Suprapubic skin (tissue), 4 donors: ENCODE data around the gene PGAM4. TPM values are rescaled to one million over a fixed set of nuclear protein-coding genes. Genes with fewer than 3 reads are reported as not detected.
"Not testable (repeated sequence)": the region's sequence is repeated elsewhere in the genome, so short reads cannot be mapped to it uniquely, and the experiment has no call there.

ENCODE experiments used
- DNase-seq, 2 donors: peaks; one replicate each; pipeline ENCODE4 v3.0.0-alpha.2; 2019; ENCODE audit warnings: low spot score in 2 of 2
- H3K27ac ChIP-seq: fragments of 200-600 bp; sonication (generic); one replicate; pipeline ENCODE4 v1.5.1; 2019
- H3K27me3 ChIP-seq: fragments of 200-600 bp; sonication (generic); one replicate; pipeline ENCODE4 v1.5.1; 2019
- H3K36me3 ChIP-seq: fragments of 200-600 bp; sonication (generic); one replicate; pipeline ENCODE4 v1.5.1; 2019
- H3K4me1 ChIP-seq: fragments of 200-600 bp; sonication (generic); one replicate; pipeline ENCODE4 v1.5.1; 2019
- H3K4me3 ChIP-seq: fragments of 200-600 bp; sonication (generic); one replicate; pipeline ENCODE4 v1.5.1; 2019; ENCODE audit warnings: mild to moderate bottlenecking
- H3K9me3 ChIP-seq: fragments of 200-600 bp; sonication (generic); one replicate; pipeline ENCODE4 v1.5.1; 2019
- EP300 ChIP-seq: sonication (generic); formaldehyde crosslinking; IDR thresholded peaks from one replicate; pipeline ENCODE4 v1.6.1; 2017; ENCODE audit warnings: antibody characterized with exemption
- POLR2A ChIP-seq, 2 donors: fragments of 450-650 bp; IDR thresholded peaks; one replicate each; pipeline ENCODE4 v1.6.1; 2017; ENCODE audit warnings: antibody characterized with exemption in 2 of 2, mild to moderate bottlenecking in 2 of 2, moderate library complexity in 2 of 2
- POLR2AphosphoS5 ChIP-seq, 3 donors: sonication (generic); formaldehyde crosslinking; IDR thresholded peaks; one replicate each; pipeline ENCODE4 v1.6.1; 2017; ENCODE audit warnings: antibody characterized with exemption in 3 of 3
- WGBS: methylation state at CpG from one replicate; pipeline ENCODE4 v1.1.5; 2018; 5-methylcytosine and 5-hydroxymethylcytosine counted together
- total RNA-seq, 4 donors: library from RNA; depleted of rRNA; stranded (reverse); fragments of >200 nt; gene quantifications; one replicate each; pipeline ENCODE4 v1.1.0, GENCODE V29; 2016
- TF ChIP-seq, protein P1 (sequence below), 2 donors: fragments of 200-600 bp in 1 of 2; fragments of 450-650 bp in 1 of 2; sonication (generic) in 1 of 2; IDR thresholded peaks; one replicate each; pipeline ENCODE4 v1.5.1; 2016 to 2019; ENCODE audit warnings: antibody characterized with exemption in 2 of 2, mild to moderate bottlenecking in 1 of 2, moderate library complexity in 1 of 2

PGAM4 gene
- total RNA-seq, 4 donors from 2014 or later, result not detected

DNA sequence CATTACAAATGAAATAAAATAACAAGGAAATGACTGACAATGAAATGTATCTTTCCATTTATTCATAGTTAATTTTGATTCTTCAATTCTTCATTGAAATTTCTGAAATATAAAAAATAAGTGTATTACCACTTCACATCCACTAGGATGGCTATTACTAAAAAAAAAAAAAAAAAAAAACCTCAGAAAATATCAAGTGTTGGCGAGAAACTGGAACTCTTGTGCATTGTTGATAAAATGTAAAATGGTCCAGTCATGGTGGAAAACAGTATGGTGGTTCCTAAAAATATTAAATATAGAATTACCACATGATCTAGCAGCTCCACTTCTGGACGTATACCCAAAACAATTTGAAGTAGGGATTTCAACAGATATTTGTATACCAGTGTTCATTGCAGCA, 22.9 kb downstream of the PGAM4 start:
- WGBS, result 86% methylated on average over 2 of the region's 2 CpGs
- H3K4me3 ChIP-seq, result no peak overlapping the region
- no peaks in the 10 kb centered on the region for H3K9me3 ChIP-seq
- no peaks in the 10 kb centered on the region for H3K27me3 ChIP-seq
- H3K27ac ChIP-seq, result no peak overlapping the region
- H3K36me3 ChIP-seq, result no peaks in the 10 kb centered on the region
- DNase-seq, result no peak
- H3K4me1 ChIP-seq, result no peaks in the 10 kb centered on the region
- no peak for TF ChIP-seq EP300
- no peak for TF ChIP-seq POLR2AphosphoS5 (IDR thresholded peaks at IDR 0.05)
- TF ChIP-seq POLR2A (IDR thresholded peaks at IDR 0.05), result no peak

DNA sequence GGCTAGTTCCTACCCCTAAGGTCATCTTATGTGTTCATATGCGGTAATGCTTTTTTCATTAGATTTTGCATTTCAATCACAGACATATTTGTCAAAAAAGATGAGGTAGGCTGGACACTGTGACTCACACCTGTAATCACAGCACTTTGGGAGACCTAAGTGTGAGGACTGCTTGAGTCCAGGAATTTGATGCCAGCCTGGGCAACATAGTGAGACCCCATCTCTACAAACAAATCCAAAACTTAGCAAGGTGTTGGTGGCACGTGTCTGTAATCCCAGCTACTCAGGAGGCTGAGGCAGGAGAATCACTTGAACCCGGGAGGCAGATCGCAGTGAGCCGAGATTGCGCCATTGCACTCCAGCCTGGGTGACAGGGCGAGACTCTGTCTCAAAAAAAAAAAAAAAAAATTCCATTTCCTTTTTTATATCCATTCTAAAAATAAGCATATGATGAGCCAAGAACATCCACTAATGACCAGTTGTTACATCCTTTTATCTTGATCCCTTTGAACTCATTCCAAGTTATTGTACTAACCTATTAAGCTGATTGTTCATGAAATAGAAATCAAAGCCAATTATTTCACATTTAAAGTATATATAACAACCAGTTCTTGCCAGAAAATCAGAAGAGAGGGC, 23.4 kb downstream of the PGAM4 start:
- Histone ChIP-seq H3K4me1 (no peaks in the 10 kb centered on the region), H3K36me3 (no peaks in the 10 kb centered on the region), H3K4me3 (no peak overlapping the region), H3K27me3 (no peaks in the 10 kb centered on the region), H3K27ac (no peak overlapping the region), H3K9me3 (no peaks in the 10 kb centered on the region)
- TF ChIP-seq POLR2A (IDR thresholded peaks at IDR 0.05) (no peak), POLR2AphosphoS5 (IDR thresholded peaks at IDR 0.05) (no peak), EP300 (no peak)
- TF ChIP-seq, protein P1, sequence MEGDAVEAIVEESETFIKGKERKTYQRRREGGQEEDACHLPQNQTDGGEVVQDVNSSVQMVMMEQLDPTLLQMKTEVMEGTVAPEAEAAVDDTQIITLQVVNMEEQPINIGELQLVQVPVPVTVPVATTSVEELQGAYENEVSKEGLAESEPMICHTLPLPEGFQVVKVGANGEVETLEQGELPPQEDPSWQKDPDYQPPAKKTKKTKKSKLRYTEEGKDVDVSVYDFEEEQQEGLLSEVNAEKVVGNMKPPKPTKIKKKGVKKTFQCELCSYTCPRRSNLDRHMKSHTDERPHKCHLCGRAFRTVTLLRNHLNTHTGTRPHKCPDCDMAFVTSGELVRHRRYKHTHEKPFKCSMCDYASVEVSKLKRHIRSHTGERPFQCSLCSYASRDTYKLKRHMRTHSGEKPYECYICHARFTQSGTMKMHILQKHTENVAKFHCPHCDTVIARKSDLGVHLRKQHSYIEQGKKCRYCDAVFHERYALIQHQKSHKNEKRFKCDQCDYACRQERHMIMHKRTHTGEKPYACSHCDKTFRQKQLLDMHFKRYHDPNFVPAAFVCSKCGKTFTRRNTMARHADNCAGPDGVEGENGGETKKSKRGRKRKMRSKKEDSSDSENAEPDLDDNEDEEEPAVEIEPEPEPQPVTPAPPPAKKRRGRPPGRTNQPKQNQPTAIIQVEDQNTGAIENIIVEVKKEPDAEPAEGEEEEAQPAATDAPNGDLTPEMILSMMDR (IDR thresholded peaks at IDR 0.05), result no peak
- 89% methylated on average over 7 of the region's 7 CpGs for WGBS
- no peak for DNase-seq

DNA sequence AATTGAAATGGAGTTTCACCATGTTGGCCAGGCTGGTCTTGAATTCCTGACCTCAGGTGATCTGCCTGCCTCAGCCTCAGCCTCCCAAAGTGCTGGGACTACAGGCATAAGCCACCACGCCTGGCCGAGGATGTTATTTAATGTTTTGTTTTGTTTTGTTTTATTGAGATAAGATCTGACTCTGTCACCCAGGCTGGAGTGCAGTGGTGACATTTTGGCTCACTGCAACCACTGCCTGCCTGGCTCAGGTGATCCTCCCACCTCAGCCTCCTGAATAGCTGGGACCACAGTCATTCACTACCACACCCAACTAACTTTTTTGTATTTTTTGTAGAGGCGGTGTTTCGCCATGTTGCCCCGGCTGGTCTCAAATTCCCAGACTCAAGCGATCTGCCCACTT, 24.4 kb downstream of the PGAM4 start:
- H3K36me3 ChIP-seq, H3K9me3 ChIP-seq, H3K4me3 ChIP-seq, DNase-seq, H3K27ac ChIP-seq, H3K4me1 ChIP-seq, H3K27me3 ChIP-seq: not testable (repeated sequence)
- WGBS, result 94% methylated on average over 6 of the region's 6 CpGs

DNA sequence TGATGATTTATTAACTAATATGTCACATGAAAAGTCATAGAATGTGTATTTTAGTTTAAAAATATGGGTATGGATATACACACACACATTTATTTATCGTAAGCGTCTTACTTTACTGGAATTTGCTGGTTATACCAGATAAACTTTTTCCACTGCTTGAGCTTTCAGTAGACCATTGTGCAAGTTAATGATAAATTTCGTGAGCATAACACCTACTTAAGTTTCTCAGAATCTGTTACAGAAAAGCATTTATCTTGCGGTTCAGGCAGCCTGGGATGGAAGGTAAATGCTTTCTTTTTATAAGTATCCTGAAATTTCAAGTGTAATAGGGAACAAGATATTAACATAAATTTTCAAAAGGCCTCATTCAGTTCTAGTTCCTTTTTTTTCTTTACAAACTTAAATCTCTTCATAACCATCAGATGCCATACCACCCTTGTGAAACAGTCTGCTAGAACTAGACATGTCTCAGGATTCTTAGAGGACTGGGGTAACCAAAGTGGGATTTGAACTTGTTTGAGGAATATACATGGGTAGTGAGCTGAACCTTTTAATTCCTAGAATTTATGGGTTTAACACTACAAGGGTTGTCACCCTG, 31.3 kb downstream of the PGAM4 start:
- Histone ChIP-seq H3K9me3 (no peaks in the 10 kb centered on the region), H3K4me3 (no peak overlapping the region), H3K4me1 (peaks cover 4% of the 10 kb centered on the region), H3K36me3 (no peaks in the 10 kb centered on the region), H3K27me3 (no peaks in the 10 kb centered on the region), H3K27ac (no peak overlapping the region)
- WGBS, result 84% methylated on average over 4 of the region's 4 CpGs
- TF ChIP-seq POLR2A (IDR thresholded peaks at IDR 0.05) (no peak), POLR2AphosphoS5 (IDR thresholded peaks at IDR 0.05) (no peak), EP300 (no peak)
- TF ChIP-seq, protein P1 (IDR thresholded peaks at IDR 0.05), result no peak
- no peak for DNase-seq

DNA sequence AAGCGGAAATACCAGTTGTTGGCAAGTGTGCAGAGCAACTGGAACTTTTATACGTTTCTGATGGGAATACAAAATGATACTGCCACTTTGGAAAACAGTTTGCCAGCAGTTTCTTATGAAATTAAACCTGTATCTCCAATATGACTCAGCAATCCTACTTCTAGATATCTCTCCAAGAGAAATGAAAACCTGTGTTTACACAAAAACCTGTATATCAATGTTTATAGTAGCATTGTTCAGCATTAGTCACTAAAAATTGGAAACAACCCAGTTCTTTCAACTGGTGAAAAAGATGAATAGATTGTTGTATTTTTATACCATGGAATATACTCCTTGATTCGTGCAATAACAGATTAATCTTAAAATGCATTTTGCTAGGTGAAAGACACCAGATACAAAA, 32.1 kb downstream of the PGAM4 start:
- Histone ChIP-seq H3K36me3 (no peaks in the 10 kb centered on the region), H3K27ac (no peak overlapping the region), H3K27me3 (no peaks in the 10 kb centered on the region), H3K9me3 (no peaks in the 10 kb centered on the region), H3K4me1 (peaks cover 4% of the 10 kb centered on the region), H3K4me3 (no peak overlapping the region)
- no peak for TF ChIP-seq POLR2AphosphoS5 (IDR thresholded peaks at IDR 0.05)
- no peak for TF ChIP-seq EP300
- TF ChIP-seq POLR2A (IDR thresholded peaks at IDR 0.05), result no peak
- TF ChIP-seq, protein P1 (IDR thresholded peaks at IDR 0.05), result no peak
- 34% methylated on average over 3 of the region's 3 CpGs for WGBS
- no peak for DNase-seq

DNA sequence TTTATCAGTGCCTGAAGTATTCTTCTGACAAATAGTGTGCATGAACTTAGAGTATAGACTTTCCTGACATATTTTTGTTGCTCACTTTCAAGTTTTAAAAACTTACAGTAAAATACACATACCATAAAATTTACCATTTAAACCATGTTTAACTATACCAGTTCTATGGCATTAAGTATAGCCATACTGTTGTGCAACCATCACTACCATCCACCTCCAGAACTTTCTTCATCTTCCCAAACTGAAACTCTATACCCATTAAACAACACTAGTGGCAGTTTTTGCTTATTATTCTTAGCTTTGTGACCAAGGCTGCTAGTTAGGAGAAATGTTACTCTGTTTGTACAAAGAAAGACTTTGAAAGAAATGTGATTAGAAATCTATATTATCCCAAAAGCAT, 33.1 kb downstream of the PGAM4 start:
- TF ChIP-seq POLR2A (IDR thresholded peaks at IDR 0.05), result no peak
- TF ChIP-seq EP300, result no peak
- no peak for TF ChIP-seq POLR2AphosphoS5 (IDR thresholded peaks at IDR 0.05)
- TF ChIP-seq, protein P1 (IDR thresholded peaks at IDR 0.05), result no peak
- H3K4me1 ChIP-seq, result peaks cover 4% of the 10 kb centered on the region
- no peak overlapping the region for H3K27ac ChIP-seq
- DNase-seq, result no peak
- H3K4me3 ChIP-seq, result no peak overlapping the region
- H3K36me3 ChIP-seq, result no peaks in the 10 kb centered on the region
- no peaks in the 10 kb centered on the region for H3K9me3 ChIP-seq
- H3K27me3 ChIP-seq, result no peaks in the 10 kb centered on the region
